KMS-11 (cell line): ENCODE measurements around the gene GLT6D1.

Source experiments
- H2AFZ ChIP-seq: fragments of 200-600 bp; sonication (generic); 2 replicates; pipeline ENCODE4 v1.6.1; 2016; ENCODE audit warnings: antibody characterized with exemption, mixed run types, low read depth
- H3K27ac ChIP-seq: fragments of 200-600 bp; sonication (generic); 2 replicates; pipeline ENCODE4 v1.6.1; 2016; ENCODE audit warnings: mild to moderate bottlenecking, mixed run types
- H3K27me3 ChIP-seq: fragments of 200-600 bp; sonication (generic); 2 replicates; pipeline ENCODE4 v1.6.1; 2017; ENCODE audit warnings: mild to moderate bottlenecking, low read depth, mixed run types, moderate library complexity; ENCODE audit not compliant: insufficient read depth
- H3K36me3 ChIP-seq: fragments of 200-600 bp; sonication (generic); 2 replicates; pipeline ENCODE4 v1.6.1; 2017; ENCODE audit warnings: mild to moderate bottlenecking, mixed run types; ENCODE audit not compliant: insufficient read depth
- H3K4me1 ChIP-seq: fragments of 200-600 bp; sonication (generic); 2 replicates; pipeline ENCODE4 v1.6.1; 2016; ENCODE audit warnings: mild to moderate bottlenecking, low read depth, mixed run types; ENCODE audit not compliant: poor library complexity, severe bottlenecking
- H3K4me2 ChIP-seq: fragments of 200-600 bp; sonication (generic); 2 replicates; pipeline ENCODE4 v1.7.0; 2016; ENCODE audit warnings: mild to moderate bottlenecking, mixed run types
- H3K4me3 ChIP-seq: fragments of 200-600 bp; sonication (generic); IDR thresholded peaks from 2 replicates; pipeline ENCODE4 v1.6.1; 2017; ENCODE audit warnings: low read depth, low read length, mixed read lengths; ENCODE audit not compliant: insufficient read depth
- H3K79me2 ChIP-seq: fragments of 200-600 bp; sonication (generic); 2 replicates; pipeline ENCODE4 v1.6.1; 2016; ENCODE audit warnings: low read depth, mixed run types; ENCODE audit not compliant: insufficient read depth
- H3K9ac ChIP-seq: fragments of 200-600 bp; sonication (generic); 2 replicates; pipeline ENCODE4 v1.6.1; 2016; ENCODE audit warnings: mild to moderate bottlenecking, mixed run types
- H4K20me1 ChIP-seq: fragments of 200-600 bp; sonication (generic); 2 replicates; pipeline ENCODE4 v1.6.1; 2016; ENCODE audit warnings: mild to moderate bottlenecking, mixed run types; ENCODE audit not compliant: insufficient read depth
- CTCF ChIP-seq: fragments of 200-600 bp; sonication (generic); conservative IDR thresholded peaks from 2 replicates; pipeline ENCODE4 v1.6.1; 2017; ENCODE audit warnings: low read depth, mild to moderate bottlenecking, antibody characterized with exemption, low read length, moderate library complexity, mixed read lengths

The GLT6D1 gene

GRCh38 chr9:135575995-135576631 lies 63.2 kb downstream of the GLT6D1 start:
- no peaks in the 10 kb centered on the region for H3K79me2 ChIP-seq
- H3K27me3 ChIP-seq, result peaks cover 29% of the 10 kb centered on the region; the same call in 1 of the 2 replicates
- no peaks in the 10 kb centered on the region for H3K4me1 ChIP-seq
- no peaks in the 10 kb centered on the region for H3K36me3 ChIP-seq
- H3K4me2 ChIP-seq, result no peak overlapping the region
- no peak overlapping the region for H3K4me3 ChIP-seq
- H3K9ac ChIP-seq, result no peak overlapping the region
- no peaks in the 10 kb centered on the region for H4K20me1 ChIP-seq
- no peak overlapping the region for H2AFZ ChIP-seq
- no peak overlapping the region for H3K27ac ChIP-seq
- TF ChIP-seq CTCF, result no peak

- TF ChIP-seq CTCF, result no peak
- Histone ChIP-seq H3K9ac (no peak overlapping the region), H3K4me1 (no peaks in the 10 kb centered on the region), H3K4me3 (no peak overlapping the region), H3K27ac (no peak overlapping the region), H4K20me1 (no peaks in the 10 kb centered on the region), H3K79me2 (no peaks in the 10 kb centered on the region), H3K27me3 (peaks cover 32% of the 10 kb centered on the region; the same call in 1 of the 2 replicates), H2AFZ (no peak overlapping the region), H3K36me3 (no peaks in the 10 kb centered on the region), H3K4me2 (no peak overlapping the region)
These were observed 64.4 kb downstream of the GLT6D1 start for GRCh38 chr9:135574943-135575342.

GRCh38 chr9:135574331-135574730 lies 65.0 kb downstream of the GLT6D1 start:
- H3K79me2 ChIP-seq, result no peaks in the 10 kb centered on the region
- no peaks in the 10 kb centered on the region for H3K36me3 ChIP-seq
- H3K27ac ChIP-seq, result no peak overlapping the region
- no peak overlapping the region for H3K4me2 ChIP-seq
- no peaks in the 10 kb centered on the region for H3K4me1 ChIP-seq
- no peak overlapping the region for H2AFZ ChIP-seq
- no peak overlapping the region for H3K9ac ChIP-seq
- H3K27me3 ChIP-seq, result peaks cover 32% of the 10 kb centered on the region; the same call in 1 of the 2 replicates
- no peak for TF ChIP-seq CTCF
- H3K4me3 ChIP-seq, result no peak overlapping the region
- no peaks in the 10 kb centered on the region for H4K20me1 ChIP-seq
